ENCODE measurements around the gene APOC3. TPM values are rescaled to one million over a fixed set of nuclear protein-coding genes. Genes with fewer than 3 reads are reported as not detected.
"Not testable (repeated sequence)": the region's sequence is repeated elsewhere in the genome, so short reads cannot be mapped to it uniquely, and the experiment has no call there.

Gene APOC3
- total RNA-seq, 2 donors from 2014 or later, result not detected

GRCh38 chr11:116830184-116830912, 641 bp downstream of the APOC3 start:
- peak; percentile 60 for DNase-seq (ENCODE audit: low spot score)
- Mint-ChIP-seq H3K27ac (no peak overlapping the region), H3K36me3 (no peaks in the 10 kb centered on the region), H3K4me3 (no peak overlapping the region), H3K9me3 (no peaks in the 10 kb centered on the region), H3K27me3 (no peaks in the 10 kb centered on the region), H3K4me1 (ENCODE audit: low read depth in 2 of 2) (peaks cover 5 to 8% of the 10 kb centered on the region in 2 donors)
- ATAC-seq, result no peak

- ATAC-seq, result no peak
- Mint-ChIP-seq H3K4me1 (ENCODE audit: low read depth in 2 of 2) (peaks cover 9 to 11% of the 10 kb centered on the region in 2 donors), H3K4me3 (no peak overlapping the region), H3K27ac (no peak overlapping the region), H3K27me3 (no peaks in the 10 kb centered on the region), H3K36me3 (no peaks in the 10 kb centered on the region), H3K9me3 (no peaks in the 10 kb centered on the region)
- DNase-seq (ENCODE audit: low spot score), result peak; percentile 10
These were observed 2.2 kb downstream of the APOC3 start for GRCh38 chr11:116831790-116832349.

GRCh38 chr11:116832350-116833290, 2.9 kb downstream of the APOC3 start:
- Mint-ChIP-seq H3K27me3 (no peaks in the 10 kb centered on the region), H3K9me3 (no peaks in the 10 kb centered on the region), H3K27ac (no peak overlapping the region), H3K4me3 (no peak overlapping the region), H3K36me3 (no peaks in the 10 kb centered on the region), H3K4me1 (ENCODE audit: low read depth in 2 of 2) (peaks cover 9 to 11% of the 10 kb centered on the region in 2 donors)
- ATAC-seq (no peak), DNase-seq (ENCODE audit: low spot score) (peak; percentile 49)

GRCh38 chr11:116833491-116833815, 3.7 kb downstream of the APOC3 start:
- ATAC-seq (no peak), DNase-seq (ENCODE audit: low spot score) (peak; percentile 45)
- Mint-ChIP-seq H3K27me3 (no peaks in the 10 kb centered on the region), H3K4me1 (ENCODE audit: low read depth in 2 of 2) (peaks cover 9 to 11% of the 10 kb centered on the region in 2 donors), H3K27ac (no peak overlapping the region), H3K36me3 (no peaks in the 10 kb centered on the region), H3K9me3 (no peaks in the 10 kb centered on the region), H3K4me3 (no peak overlapping the region)

- H3K4me3 Mint-ChIP-seq, result peak overlapping the region; percentile 25
- no peaks in the 10 kb centered on the region for H3K36me3 Mint-ChIP-seq
- DNase-seq (ENCODE audit: low spot score), result peak; percentile 58
- H3K27me3 Mint-ChIP-seq, result no peaks in the 10 kb centered on the region
- ATAC-seq, result no peak
- peaks cover 9 to 11% of the 10 kb centered on the region in 2 donors for H3K4me1 Mint-ChIP-seq (ENCODE audit: low read depth in 2 of 2)
- H3K9me3 Mint-ChIP-seq, result no peaks in the 10 kb centered on the region
- no peak overlapping the region for H3K27ac Mint-ChIP-seq
These were observed 4.3 kb downstream of the APOC3 start for GRCh38 chr11:116833816-116834534.

- ATAC-seq, H3K27me3 Mint-ChIP-seq, H3K9me3 Mint-ChIP-seq, H3K27ac Mint-ChIP-seq, H3K36me3 Mint-ChIP-seq: not testable (repeated sequence)
- H3K4me3 Mint-ChIP-seq, result peak overlapping the region; percentile 51
- peak; percentile 49 for DNase-seq (ENCODE audit: low spot score)
- H3K4me1 Mint-ChIP-seq (ENCODE audit: low read depth in 2 of 2), result peaks cover 9 to 11% of the 10 kb centered on the region in 2 donors
These were observed 4.9 kb downstream of the APOC3 start for GRCh38 chr11:116834535-116835041.

- peak in 1 of 2 donors; percentile 34 for ATAC-seq
- peaks cover 9 to 11% of the 10 kb centered on the region in 2 donors for H3K4me1 Mint-ChIP-seq (ENCODE audit: low read depth in 2 of 2)
- H3K27ac Mint-ChIP-seq, result peak overlapping the region in 1 of 2 donors; percentile 33
- no peaks in the 10 kb centered on the region for H3K27me3 Mint-ChIP-seq
- DNase-seq (ENCODE audit: low spot score), result peak; percentile 49
- no peaks in the 10 kb centered on the region for H3K9me3 Mint-ChIP-seq
- H3K4me3 Mint-ChIP-seq, result peak overlapping the region; percentile 61
- H3K36me3 Mint-ChIP-seq, result no peaks in the 10 kb centered on the region
These were observed 5.5 kb downstream of the APOC3 start for GRCh38 chr11:116835042-116835772.

GRCh38 chr11:116835791-116836631, 6.3 kb downstream of the APOC3 start:
- peaks cover 9 to 11% of the 10 kb centered on the region in 2 donors for H3K4me1 Mint-ChIP-seq (ENCODE audit: low read depth in 2 of 2)

GRCh38 chr11:116836632-116836991, 6.9 kb downstream of the APOC3 start:
- Mint-ChIP-seq H3K27me3 (no peaks in the 10 kb centered on the region), H3K4me1 (ENCODE audit: low read depth in 2 of 2) (peaks cover 9 to 11% of the 10 kb centered on the region in 2 donors), H3K9me3 (no peaks in the 10 kb centered on the region), H3K36me3 (no peaks in the 10 kb centered on the region), H3K27ac (no peak overlapping the region), H3K4me3 (no peak overlapping the region)
- peak; percentile 44 for DNase-seq (ENCODE audit: low spot score)
- ATAC-seq, result no peak

More at GRCh38 chr11:116835791-116836631, 6.3 kb downstream of the APOC3 start:
- ATAC-seq, result peak; percentile 84 to 89
- peak overlapping the region in 1 of 2 donors; percentile 33 for H3K27ac Mint-ChIP-seq
- H3K9me3 Mint-ChIP-seq, result no peaks in the 10 kb centered on the region
- H3K27me3 Mint-ChIP-seq, result no peaks in the 10 kb centered on the region
- no peaks in the 10 kb centered on the region for H3K36me3 Mint-ChIP-seq
- peak overlapping the region; percentile 61 for H3K4me3 Mint-ChIP-seq
- DNase-seq (ENCODE audit: low spot score), result peak; percentile 80

GRCh38 chr11:116837231-116838091, 7.8 kb downstream of the APOC3 start, which contains the start of gene APOA1:
Gene APOA1, minus strand, starts transcription at chr11:116837622. Its CDS starts 235 bp downstream, at chr11:116837387.
- Mint-ChIP-seq H3K27me3 (no peaks in the 10 kb centered on the region), H3K4me3 (no peak within 1 kb of the TSS), H3K4me1 (ENCODE audit: low read depth in 2 of 2) (peaks cover 9 to 11% of the 10 kb centered on the region in 2 donors), H3K9me3 (no peaks in the 10 kb centered on the region), H3K36me3 (no peaks in the 10 kb centered on the region), H3K27ac (no peak within 1 kb of the TSS)
- peak; percentile 54 for DNase-seq (ENCODE audit: low spot score)
- ATAC-seq, result no peak

GRCh38 chr11:116838321-116839084, 8.8 kb downstream of the APOC3 start:
- H3K27ac Mint-ChIP-seq, result no peak overlapping the region
- ATAC-seq (no peak), DNase-seq (ENCODE audit: low spot score) (peak; percentile 13)
- H3K9me3 Mint-ChIP-seq, result no peaks in the 10 kb centered on the region
- H3K4me3 Mint-ChIP-seq, result no peak overlapping the region
- H3K4me1 Mint-ChIP-seq (ENCODE audit: low read depth in 2 of 2), result peaks cover 9 to 11% of the 10 kb centered on the region in 2 donors
- H3K27me3 Mint-ChIP-seq, result no peaks in the 10 kb centered on the region
- H3K36me3 Mint-ChIP-seq, result no peaks in the 10 kb centered on the region
